ENCODE data around the gene TMEM43. TPM values are rescaled to one million over a fixed set of nuclear protein-coding genes. Genes with fewer than 3 reads are reported as not detected.

The TMEM43 gene
- total RNA-seq, 1 donor from 2014 or later: 79.5 TPM

DNA sequence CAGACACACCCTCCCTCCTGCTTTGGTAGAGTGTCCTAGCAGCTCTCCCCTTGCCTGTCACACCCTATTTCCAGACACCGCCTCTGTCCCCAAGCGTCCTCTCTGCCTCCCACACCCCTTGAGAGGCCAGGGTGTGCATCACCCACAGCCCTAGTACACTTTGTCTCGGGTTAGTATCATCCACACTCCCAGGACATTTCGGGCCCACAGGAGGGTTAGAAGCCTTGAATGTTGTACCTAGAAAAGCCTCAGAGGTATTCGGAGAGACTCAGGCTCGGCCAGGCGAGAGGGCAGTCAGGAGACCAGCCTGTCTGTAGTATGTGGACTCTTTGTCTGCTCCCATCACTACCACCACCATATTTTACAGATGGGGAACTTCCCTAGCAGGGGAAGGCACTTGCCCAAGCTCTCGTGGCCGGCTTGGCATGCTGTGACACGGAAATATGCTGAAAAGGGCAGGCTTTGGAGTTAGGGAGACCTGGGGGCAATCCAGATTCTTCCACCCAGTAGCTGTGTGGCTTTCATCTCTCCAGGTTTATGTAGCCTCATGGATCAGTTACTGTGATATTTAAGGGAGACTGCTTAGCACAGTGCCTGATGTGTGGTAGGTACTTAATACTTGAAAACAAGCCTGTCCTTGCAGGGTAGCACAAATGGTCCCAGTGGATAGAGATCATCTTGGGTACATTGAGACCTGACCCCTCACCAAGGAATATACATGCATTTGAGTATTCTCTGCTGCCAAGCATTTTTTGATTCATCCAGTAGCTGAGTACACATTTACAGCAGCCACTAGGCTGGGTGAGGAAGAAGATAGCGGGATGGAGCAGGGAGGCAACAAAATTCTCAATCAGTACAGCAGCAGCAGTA lies 1.4 kb downstream of the TMEM43 start:
- no peak for TF ChIP-seq CTCF (IDR thresholded peaks at IDR 0.05; ENCODE audit: insufficient read depth, low read length, poor library complexity, severe bottlenecking)
- Histone ChIP-seq H3K36me3 (ENCODE audit: control insufficient read depth, insufficient read depth, low read length) (peaks cover 2% of the 10 kb centered on the region), H3K4me3 (ENCODE audit: low read depth, low read length) (peak overlapping the region; percentile 68), H3K27me3 (ENCODE audit: control insufficient read depth, insufficient read depth, low read length) (no peaks in the 10 kb centered on the region)
- no peak for DNase-seq (ENCODE audit: low read depth)

DNA sequence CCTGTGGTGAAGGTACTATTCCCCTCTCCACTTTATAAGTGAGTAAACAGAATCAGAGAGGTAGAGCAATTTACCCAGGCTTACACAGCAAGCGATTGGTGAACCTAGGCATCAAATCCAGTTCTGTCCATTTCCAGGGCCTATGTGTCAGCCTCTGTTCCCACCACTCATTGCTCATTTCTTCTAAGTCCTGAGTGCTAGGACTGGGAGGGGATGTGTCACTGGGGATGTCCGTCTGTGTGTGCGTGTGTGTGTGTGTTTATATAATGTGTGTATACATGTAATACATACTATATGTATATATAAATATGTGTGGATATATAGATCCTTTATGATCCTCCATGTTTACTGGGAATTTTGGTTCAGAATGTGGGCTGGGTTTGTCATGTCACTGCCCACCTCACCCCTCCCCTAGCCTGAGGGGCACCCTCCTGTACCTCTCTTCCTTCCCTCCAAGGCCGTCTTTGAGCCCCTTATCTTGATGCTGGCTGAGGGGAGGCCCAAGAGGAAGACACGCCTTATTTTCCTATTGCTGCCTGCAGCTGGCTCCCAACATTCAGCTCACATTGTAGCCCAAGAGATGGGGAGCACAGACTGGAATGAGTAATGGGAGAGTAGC lies 2.1 kb downstream of the TMEM43 start:
- peaks cover 2% of the 10 kb centered on the region for H3K36me3 ChIP-seq (ENCODE audit: control insufficient read depth, insufficient read depth, low read length)

DNA sequence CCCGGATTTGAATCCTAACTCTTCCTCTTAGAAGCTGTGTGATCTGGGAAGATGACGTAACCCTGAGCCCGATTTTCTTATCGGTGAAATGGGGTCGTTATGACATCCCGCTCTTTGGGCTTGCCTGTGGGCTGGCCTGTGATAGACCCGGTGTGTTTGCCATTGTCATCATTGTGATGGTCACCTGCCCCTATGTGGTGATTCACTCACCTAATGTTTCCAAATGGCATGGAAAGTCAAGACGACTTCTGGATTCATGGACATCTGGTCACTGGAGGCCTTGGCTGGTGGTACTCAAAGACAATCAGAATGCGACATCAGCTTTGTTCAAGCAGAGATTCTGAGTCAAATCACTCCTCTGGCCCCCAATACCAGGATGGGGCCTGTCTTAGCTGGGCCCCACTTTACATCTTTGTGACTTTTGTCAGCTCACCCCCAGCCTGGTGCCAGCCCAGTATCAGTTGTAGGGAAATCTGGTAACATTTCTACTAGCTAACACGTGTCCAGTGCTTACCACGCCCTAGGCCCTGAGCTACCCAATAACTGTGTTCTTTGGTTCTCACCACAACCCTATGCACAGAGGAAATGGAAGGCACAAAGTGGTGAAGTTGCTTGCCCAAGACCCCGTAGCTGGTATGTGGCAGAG lies 2.8 kb downstream of the TMEM43 start:
- Histone ChIP-seq H3K27me3 (ENCODE audit: control insufficient read depth, insufficient read depth, low read length) (no peaks in the 10 kb centered on the region), H3K36me3 (ENCODE audit: control insufficient read depth, insufficient read depth, low read length) (peaks cover 2% of the 10 kb centered on the region), H3K4me3 (ENCODE audit: low read depth, low read length) (no peak overlapping the region)
- DNase-seq (ENCODE audit: low read depth): no peak
- no peak for TF ChIP-seq CTCF (IDR thresholded peaks at IDR 0.05; ENCODE audit: insufficient read depth, low read length, poor library complexity, severe bottlenecking)

More for the DNA sequence above, 2.1 kb downstream of the TMEM43 start:
- Histone ChIP-seq H3K27me3 (ENCODE audit: control insufficient read depth, insufficient read depth, low read length) (no peaks in the 10 kb centered on the region), H3K4me3 (ENCODE audit: low read depth, low read length) (no peak overlapping the region)
- no peak for DNase-seq (ENCODE audit: low read depth)
- no peak for TF ChIP-seq CTCF (IDR thresholded peaks at IDR 0.05; ENCODE audit: insufficient read depth, low read length, poor library complexity, severe bottlenecking)

DNA sequence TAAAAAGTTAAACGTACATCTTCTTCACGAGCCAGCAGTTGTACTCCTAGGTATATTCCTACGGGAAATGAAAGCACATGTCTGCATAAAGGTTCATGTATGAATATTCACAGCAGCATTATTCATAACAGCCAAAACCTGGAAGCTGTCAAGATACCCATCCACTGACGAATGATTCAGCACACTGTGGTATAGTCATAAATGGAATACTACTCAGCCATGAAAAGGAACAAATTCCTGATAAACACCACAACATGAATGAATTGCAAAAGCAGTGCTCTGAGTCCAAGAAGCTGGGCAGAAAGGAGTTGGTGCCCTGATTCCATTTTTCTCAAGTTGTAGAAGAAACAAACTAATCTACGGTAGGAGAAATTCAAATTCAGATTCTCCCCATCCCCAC lies 3.9 kb downstream of the TMEM43 start:
- no peaks in the 10 kb centered on the region for H3K27me3 ChIP-seq (ENCODE audit: control insufficient read depth, insufficient read depth, low read length)
- DNase-seq (ENCODE audit: low read depth): no peak
- no peak for TF ChIP-seq CTCF (IDR thresholded peaks at IDR 0.05; ENCODE audit: insufficient read depth, low read length, poor library complexity, severe bottlenecking)
- H3K36me3 ChIP-seq (ENCODE audit: control insufficient read depth, insufficient read depth, low read length): peaks cover 2% of the 10 kb centered on the region
- H3K4me3 ChIP-seq (ENCODE audit: low read depth, low read length): no peak overlapping the region

DNA sequence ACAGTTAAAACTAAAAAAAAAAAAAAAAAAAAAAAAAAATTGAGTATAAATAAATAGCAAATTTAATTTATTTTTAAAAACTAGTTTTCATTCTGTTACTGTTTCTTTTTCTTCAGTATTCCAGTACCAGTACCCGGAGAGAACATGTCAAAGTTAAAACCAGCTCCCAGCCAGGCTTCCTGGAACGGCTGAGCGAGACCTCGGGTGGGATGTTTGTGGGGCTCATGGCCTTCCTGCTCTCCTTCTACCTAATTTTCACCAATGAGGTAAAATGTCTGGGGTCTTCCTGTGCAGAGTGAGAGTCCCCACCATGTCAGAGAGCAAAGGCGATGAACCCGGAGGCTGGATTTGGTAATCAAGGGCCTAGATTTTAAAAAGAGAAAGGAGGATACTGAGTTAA lies 4.4 kb downstream of the TMEM43 start:
- peaks cover 2% of the 10 kb centered on the region for H3K36me3 ChIP-seq (ENCODE audit: control insufficient read depth, insufficient read depth, low read length)
- H3K27me3 ChIP-seq (ENCODE audit: control insufficient read depth, insufficient read depth, low read length): no peaks in the 10 kb centered on the region
- no peak for DNase-seq (ENCODE audit: low read depth)
- H3K4me3 ChIP-seq (ENCODE audit: low read depth, low read length): no peak overlapping the region
- no peak for TF ChIP-seq CTCF (IDR thresholded peaks at IDR 0.05; ENCODE audit: insufficient read depth, low read length, poor library complexity, severe bottlenecking)

Data from kidney epithelial cell (primary cell).